IPS-18a (cell line): Measurements from ENCODE around the gene USP32.

Source experiments
- H3K27ac ChIP-seq: one replicate; pipeline ENCODE4 v1.5.1; 2013; ENCODE audit warnings: low read length
- H3K27me3 ChIP-seq: one replicate; pipeline ENCODE4 v1.6.1; 2013; ENCODE audit warnings: mild to moderate bottlenecking, low read length; ENCODE audit not compliant: control insufficient read depth, insufficient read depth
- H3K36me3 ChIP-seq: one replicate; pipeline ENCODE4 v1.6.1; 2013; ENCODE audit warnings: low read depth, low read length; ENCODE audit not compliant: control insufficient read depth
- H3K4me1 ChIP-seq: one replicate; pipeline ENCODE4 v1.6.1; 2013; ENCODE audit warnings: low read depth, low read length; ENCODE audit not compliant: control insufficient read depth
- H3K4me3 ChIP-seq: one replicate; pipeline ENCODE4 v1.5.1; 2013; ENCODE audit warnings: low read length
- H3K9ac ChIP-seq: one replicate; pipeline ENCODE4 v1.6.1; 2013; ENCODE audit warnings: mild to moderate bottlenecking, low read length, moderate library complexity
- H3K9me3 ChIP-seq: one replicate; pipeline ENCODE4 v1.6.1; 2013; ENCODE audit warnings: low read depth, low read length; ENCODE audit not compliant: control insufficient read depth

The USP32 gene

DNA sequence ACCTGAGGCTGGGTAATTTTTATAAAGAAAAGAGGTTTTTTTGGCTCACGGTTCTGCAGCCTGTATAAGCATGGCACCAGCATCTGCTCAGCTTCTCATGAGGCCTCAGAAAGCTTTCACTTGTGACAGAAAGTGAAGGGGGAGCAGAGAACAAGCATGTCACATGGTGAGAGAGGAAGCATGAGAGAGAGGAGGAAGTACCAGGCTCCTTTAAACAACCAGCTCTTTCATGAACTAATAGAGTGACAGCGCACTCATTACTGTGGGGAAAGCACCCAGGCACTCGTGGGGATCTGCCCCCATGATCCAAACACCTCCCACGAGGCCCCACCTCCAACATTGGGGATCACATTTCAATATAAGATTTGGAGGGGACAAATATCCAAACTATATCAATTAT lies 86.8 kb downstream of the USP32 start:
- H3K4me1 ChIP-seq = peaks cover 15% of the 10 kb centered on the region
- no peak overlapping the region for H3K9ac ChIP-seq
- H3K9me3 ChIP-seq = no peaks in the 10 kb centered on the region
- H3K36me3 ChIP-seq = peaks cover 8% of the 10 kb centered on the region
- H3K4me3 ChIP-seq = no peak overlapping the region
- no peak overlapping the region for H3K27ac ChIP-seq
- no peaks in the 10 kb centered on the region for H3K27me3 ChIP-seq

DNA sequence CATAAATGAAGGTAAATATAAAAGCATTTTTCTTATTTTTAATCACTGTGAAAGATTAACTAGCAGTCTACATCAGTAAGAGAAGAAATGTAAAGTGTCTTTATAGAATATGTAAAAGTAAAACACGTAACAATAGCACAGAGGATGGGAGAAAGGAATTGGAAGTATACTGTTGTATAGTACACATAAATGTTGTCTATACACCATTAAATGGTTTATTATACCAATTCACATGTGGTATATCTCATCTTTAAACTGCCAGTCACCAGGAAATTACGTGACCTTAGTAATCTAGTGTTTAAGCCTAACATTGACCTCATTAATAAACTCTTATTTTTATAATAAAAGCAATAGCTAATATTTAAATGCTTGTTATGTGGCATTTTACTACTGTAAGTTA lies 87.4 kb downstream of the USP32 start:
- H3K9ac ChIP-seq = no peak overlapping the region
- H3K4me1 ChIP-seq = peaks cover 15% of the 10 kb centered on the region
- peaks cover 8% of the 10 kb centered on the region for H3K36me3 ChIP-seq
- no peaks in the 10 kb centered on the region for H3K27me3 ChIP-seq
- no peaks in the 10 kb centered on the region for H3K9me3 ChIP-seq
- H3K4me3 ChIP-seq = no peak overlapping the region
- H3K27ac ChIP-seq = no peak overlapping the region

DNA sequence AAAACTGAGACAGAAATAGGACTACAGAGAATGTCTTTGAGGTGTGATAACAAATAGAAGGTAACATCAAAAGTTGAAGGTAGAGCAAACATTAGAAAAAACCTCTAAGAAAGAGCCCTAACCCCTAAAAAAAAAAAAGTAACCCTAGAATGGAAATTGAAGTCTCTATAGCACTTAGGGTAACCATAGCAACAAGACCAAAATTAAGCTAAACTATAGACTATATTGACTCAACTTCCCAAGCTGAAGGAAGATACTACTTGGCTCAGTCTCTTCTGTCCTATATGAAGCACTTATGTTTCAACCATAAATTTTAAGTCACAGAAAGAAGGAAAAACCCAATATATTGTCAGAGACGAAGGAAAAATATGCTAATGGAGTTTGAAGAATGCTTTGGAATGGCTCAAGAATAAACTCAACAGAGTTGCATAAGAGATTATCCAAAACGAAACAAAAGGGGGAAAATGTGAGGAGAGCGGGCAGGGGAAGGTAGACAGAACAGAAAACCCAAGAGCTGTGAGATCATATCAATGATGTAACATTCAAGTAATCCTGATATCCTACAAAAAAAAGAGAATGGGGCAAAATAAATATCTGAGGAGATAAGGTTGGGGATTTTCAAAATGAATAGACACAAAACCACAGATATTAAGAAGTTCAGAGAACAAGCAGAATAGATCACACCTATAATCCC lies 88.4 kb downstream of the USP32 start:
- H3K4me3 ChIP-seq = no peak overlapping the region
- H3K4me1 ChIP-seq = peaks cover 15% of the 10 kb centered on the region
- H3K27ac ChIP-seq = no peak overlapping the region
- H3K27me3 ChIP-seq = no peaks in the 10 kb centered on the region
- no peak overlapping the region for H3K9ac ChIP-seq
- H3K9me3 ChIP-seq = no peaks in the 10 kb centered on the region
- peaks cover 8% of the 10 kb centered on the region for H3K36me3 ChIP-seq

DNA sequence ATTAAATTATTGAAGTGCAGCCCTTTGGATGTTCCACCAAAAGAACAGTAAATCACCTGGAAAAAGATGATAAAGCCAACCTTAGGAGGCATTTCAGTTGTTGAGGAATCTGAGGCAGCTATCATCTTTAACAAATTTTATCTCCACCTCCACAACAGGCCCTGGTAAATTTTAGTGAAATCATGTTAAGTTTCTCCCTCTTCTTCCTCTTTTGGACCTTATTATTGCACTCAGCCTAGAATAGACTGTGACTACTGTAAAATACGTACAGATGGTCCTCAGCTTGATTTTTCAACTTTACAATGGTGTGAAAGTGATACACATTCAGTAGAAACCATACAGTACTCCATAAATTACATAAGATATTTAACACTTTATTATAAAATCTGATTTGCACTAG lies 90.3 kb downstream of the USP32 start:
- H3K4me3 ChIP-seq = no peak overlapping the region
- H3K4me1 ChIP-seq = peaks cover 15% of the 10 kb centered on the region
- H3K9me3 ChIP-seq = no peaks in the 10 kb centered on the region
- H3K27ac ChIP-seq = no peak overlapping the region
- H3K27me3 ChIP-seq = no peaks in the 10 kb centered on the region
- H3K9ac ChIP-seq = no peak overlapping the region
- H3K36me3 ChIP-seq = peaks cover 8% of the 10 kb centered on the region

DNA sequence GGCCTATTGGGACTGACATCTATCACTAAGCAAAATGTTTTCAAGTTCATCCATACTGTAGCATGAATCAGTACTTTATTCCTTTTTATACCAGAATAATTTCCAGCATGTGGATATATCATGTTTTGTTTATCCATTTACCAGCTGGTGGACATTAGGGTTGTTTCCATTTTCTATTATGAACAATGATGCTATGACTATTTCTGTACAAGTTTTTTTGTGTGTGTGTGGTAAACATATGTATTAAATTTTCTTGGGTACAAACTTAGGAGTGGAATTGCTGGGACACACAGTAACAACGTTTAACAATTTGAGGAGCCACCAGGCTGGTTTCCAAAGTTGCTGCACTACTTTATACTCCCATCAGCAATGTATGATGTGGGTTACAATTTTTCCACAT lies 91.0 kb downstream of the USP32 start:
- no peak overlapping the region for H3K4me3 ChIP-seq
- H3K36me3 ChIP-seq = peaks cover 8% of the 10 kb centered on the region
- no peaks in the 10 kb centered on the region for H3K27me3 ChIP-seq
- H3K27ac ChIP-seq = no peak overlapping the region
- H3K9me3 ChIP-seq = no peaks in the 10 kb centered on the region
- H3K9ac ChIP-seq = no peak overlapping the region
- H3K4me1 ChIP-seq = peaks cover 15% of the 10 kb centered on the region

DNA sequence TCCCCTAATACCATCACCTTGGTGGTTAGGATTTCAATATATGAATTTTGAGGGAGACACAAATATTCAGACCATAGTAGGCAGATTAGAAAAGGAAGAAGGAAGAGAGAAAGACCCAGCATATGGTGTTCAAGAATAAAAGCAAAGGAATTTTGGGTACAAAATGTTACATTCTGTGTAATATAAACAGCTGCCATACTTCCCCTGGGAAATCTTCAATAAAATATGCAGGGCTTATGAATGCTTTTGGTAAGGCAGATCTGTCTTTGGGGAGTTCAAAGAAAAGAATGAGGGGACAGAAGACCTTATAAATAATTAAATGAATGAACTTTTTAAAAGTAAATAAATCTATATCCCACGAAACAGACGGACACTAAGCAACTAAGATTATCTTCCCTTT lies 91.9 kb downstream of the USP32 start:
- Histone ChIP-seq H3K27ac (no peak overlapping the region), H3K27me3 (no peaks in the 10 kb centered on the region), H3K36me3 (peaks cover 8% of the 10 kb centered on the region), H3K9me3 (no peaks in the 10 kb centered on the region), H3K4me1 (peaks cover 10% of the 10 kb centered on the region), H3K4me3 (no peak overlapping the region), H3K9ac (no peak overlapping the region)

DNA sequence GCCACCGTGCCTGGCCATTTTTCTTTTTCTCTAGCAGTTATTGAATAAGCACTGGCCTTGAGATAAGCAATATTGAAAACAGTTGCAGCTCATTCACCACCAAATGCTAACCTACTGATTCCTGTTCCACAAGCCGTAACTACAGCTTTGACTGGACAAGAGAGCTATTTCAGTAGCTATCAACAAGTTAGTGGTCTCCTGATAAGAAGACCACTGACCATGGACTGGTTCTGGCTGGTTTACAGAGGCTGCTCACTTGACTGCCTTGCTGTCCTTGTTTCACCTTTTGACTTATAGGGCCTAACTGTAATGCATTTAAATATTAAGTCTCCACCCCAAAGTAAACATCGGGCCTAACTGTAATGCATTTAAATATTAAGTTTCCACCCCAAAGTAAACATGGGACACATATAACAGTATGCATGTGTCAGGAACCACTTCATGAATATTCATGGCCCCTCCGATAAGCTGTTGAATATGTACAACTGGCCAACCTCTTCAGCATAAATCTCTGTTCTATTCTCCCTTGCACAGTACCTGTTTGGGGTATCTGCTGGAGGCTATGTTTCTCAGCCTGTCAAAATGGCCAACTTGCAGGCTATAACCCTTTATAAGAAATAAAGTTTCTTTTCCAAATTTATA lies 94.1 kb downstream of the USP32 start:
- H3K9ac ChIP-seq = no peak overlapping the region
- no peaks in the 10 kb centered on the region for H3K27me3 ChIP-seq
- H3K27ac ChIP-seq = no peak overlapping the region
- peaks cover 19% of the 10 kb centered on the region for H3K36me3 ChIP-seq
- no peak overlapping the region for H3K4me3 ChIP-seq
- H3K4me1 ChIP-seq = no peaks in the 10 kb centered on the region
- no peaks in the 10 kb centered on the region for H3K9me3 ChIP-seq

DNA sequence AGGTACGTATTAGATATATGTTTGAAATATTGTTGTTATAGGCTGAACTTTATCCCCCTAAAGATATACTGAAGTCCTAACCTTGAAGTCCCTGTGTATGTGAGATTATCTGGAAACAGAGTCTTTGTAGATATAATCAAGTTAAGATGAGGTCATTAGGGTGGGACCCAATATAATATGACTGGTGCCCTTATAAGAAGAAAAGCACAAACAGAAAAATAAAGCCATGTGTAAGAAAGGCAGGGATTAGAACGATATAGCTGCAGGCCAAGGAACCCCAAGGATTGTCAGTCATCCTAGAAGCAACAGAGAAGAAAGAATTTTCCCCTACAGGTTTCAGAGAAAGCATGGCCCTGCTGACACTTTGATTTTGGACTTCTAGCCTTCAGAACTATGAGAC lies 95.8 kb downstream of the USP32 start:
- Histone ChIP-seq H3K9ac (no peak overlapping the region), H3K4me1 (no peaks in the 10 kb centered on the region), H3K4me3 (no peak overlapping the region), H3K36me3 (peaks cover 19% of the 10 kb centered on the region), H3K27ac (no peak overlapping the region), H3K27me3 (no peaks in the 10 kb centered on the region), H3K9me3 (no peaks in the 10 kb centered on the region)

DNA sequence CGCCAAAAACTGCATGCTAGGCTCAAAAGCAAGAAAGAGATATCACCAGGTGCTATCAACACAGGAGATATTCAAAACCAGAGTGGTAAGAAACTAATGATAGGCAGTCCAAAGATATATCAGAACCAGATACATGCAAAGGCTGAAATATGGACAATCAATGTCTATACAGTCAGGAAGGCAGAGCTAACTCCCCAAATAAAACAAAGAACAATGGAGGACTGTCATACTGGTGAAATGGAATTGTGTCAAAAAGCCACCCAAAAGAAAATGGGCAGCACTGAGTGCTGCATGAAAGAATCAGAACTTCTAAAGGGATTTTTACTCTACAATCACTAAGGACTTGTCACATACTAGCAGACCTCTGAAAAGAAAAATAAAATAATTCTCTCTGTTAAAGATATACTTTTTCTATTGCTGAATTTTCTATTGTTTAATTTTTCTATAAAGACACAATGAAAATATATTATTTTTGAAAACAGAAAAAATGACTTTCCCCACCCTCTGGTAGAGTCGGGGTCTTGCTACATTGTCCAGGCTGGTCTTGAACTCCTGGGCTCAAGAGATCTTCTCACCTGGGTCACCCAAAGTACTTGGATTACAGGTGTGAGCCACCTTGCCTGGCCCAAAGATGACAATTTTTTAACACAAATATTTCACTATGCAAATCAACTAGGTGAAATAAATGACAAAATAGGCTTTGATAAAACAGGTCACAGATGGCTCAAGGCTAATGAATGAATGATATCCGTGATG lies 98.2 kb downstream of the USP32 start:
- Histone ChIP-seq H3K4me3 (no peak overlapping the region), H3K27me3 (no peaks in the 10 kb centered on the region), H3K4me1 (no peaks in the 10 kb centered on the region), H3K9ac (no peak overlapping the region), H3K9me3 (no peaks in the 10 kb centered on the region), H3K27ac (no peak overlapping the region), H3K36me3 (peaks cover 19% of the 10 kb centered on the region)

DNA sequence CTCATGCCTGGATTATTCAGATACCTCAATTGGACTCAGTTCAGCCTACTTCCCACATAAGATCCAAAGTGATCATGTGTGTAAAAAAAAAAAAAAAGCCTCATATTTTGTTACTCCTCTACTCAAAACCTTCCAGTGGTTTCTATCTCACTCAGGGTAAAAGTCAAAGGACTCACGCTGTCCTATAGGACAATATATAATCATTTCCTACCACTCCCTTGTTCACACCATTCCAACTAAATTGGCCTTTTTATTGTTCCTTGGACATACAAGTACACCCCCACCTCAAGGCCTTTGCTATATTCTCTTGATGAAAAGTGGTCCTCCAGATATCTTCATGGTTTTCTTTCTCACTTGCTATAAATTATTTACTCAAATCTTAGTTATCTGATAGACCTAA lies 99.2 kb downstream of the USP32 start:
- H3K9ac ChIP-seq = no peak overlapping the region
- H3K27ac ChIP-seq = no peak overlapping the region
- H3K4me3 ChIP-seq = no peak overlapping the region
- no peaks in the 10 kb centered on the region for H3K4me1 ChIP-seq
- H3K9me3 ChIP-seq = no peaks in the 10 kb centered on the region
- H3K27me3 ChIP-seq = no peaks in the 10 kb centered on the region
- peaks cover 19% of the 10 kb centered on the region for H3K36me3 ChIP-seq

DNA sequence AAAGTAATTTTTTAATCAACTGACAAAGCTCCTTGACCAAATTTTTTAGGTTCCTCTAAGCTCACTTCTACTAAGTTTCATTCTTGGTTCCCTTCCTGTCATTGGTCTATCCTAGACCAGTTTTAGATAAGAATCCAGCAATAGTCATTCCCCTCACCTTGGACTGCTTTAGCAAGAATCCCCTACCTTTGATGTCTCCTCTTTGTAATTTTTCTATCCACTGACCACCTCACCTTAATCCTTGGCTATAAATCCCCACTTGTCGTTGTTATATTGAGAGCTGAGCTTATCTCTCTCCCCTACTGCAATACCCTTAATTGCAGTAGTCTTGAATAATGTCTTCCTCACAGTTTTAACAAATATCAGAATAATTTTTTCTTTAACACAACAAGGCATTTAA lies 107.2 kb downstream of the USP32 start:
- no peaks in the 10 kb centered on the region for H3K4me1 ChIP-seq
- no peaks in the 10 kb centered on the region for H3K27me3 ChIP-seq
- H3K27ac ChIP-seq = no peak overlapping the region
- peaks cover 10% of the 10 kb centered on the region for H3K36me3 ChIP-seq
- no peak overlapping the region for H3K9ac ChIP-seq
- no peaks in the 10 kb centered on the region for H3K9me3 ChIP-seq
- no peak overlapping the region for H3K4me3 ChIP-seq
